Smooth muscle cell (in vitro differentiated cells): ENCODE measurements around the gene PLEKHS1. TPM values are rescaled to one million over a fixed set of nuclear protein-coding genes. Genes with fewer than 3 reads are reported as not detected.

Source experiments
- DNase-seq: peaks from one replicate; lab custom pipeline; 2025; ENCODE audit not compliant: unreplicated experiment; lab: John Stamatoyannopoulos, UW
- H2AFZ ChIP-seq: fragments of 200-600 bp; sonication (generic); 2 replicates; pipeline ENCODE4 v1.6.0; 2016; ENCODE audit warnings: antibody characterized with exemption, low read depth, mild to moderate bottlenecking
- H3F3A ChIP-seq: fragments of 200-600 bp; sonication (generic); 2 replicates; pipeline ENCODE4 v1.6.0; 2017; ENCODE audit warnings: antibody characterized with exemption, low read depth
- H3K27ac ChIP-seq: fragments of 200-600 bp; sonication (generic); 2 replicates; pipeline ENCODE4 v1.5.1; 2016; ENCODE audit warnings: low read depth, mild to moderate bottlenecking
- H3K27me3 ChIP-seq: fragments of 200-600 bp; sonication (generic); 2 replicates; pipeline ENCODE4 v1.6.1; 2016; ENCODE audit warnings: low read depth, mild to moderate bottlenecking
- H3K36me3 ChIP-seq: fragments of 200-600 bp; sonication (generic); 2 replicates; pipeline ENCODE4 v1.5.1; 2016; ENCODE audit warnings: low read depth
- H3K4me1 ChIP-seq: fragments of 200-600 bp; sonication (generic); 2 replicates; pipeline ENCODE4 v1.5.1; 2016; ENCODE audit warnings: low read depth
- H3K4me2 ChIP-seq: fragments of 200-600 bp; sonication (generic); 2 replicates; pipeline ENCODE4 v1.6.0; 2016; ENCODE audit warnings: mild to moderate bottlenecking
- H3K4me3 ChIP-seq: fragments of 200-600 bp; sonication (generic); 2 replicates; pipeline ENCODE4 v1.5.1; 2016; ENCODE audit warnings: mild to moderate bottlenecking
- H3K79me2 ChIP-seq: fragments of 200-600 bp; sonication (generic); 2 replicates; pipeline ENCODE4 v1.6.0; 2016; ENCODE audit warnings: low read depth, mild to moderate bottlenecking
- H3K9ac ChIP-seq: fragments of 200-600 bp; sonication (generic); 2 replicates; pipeline ENCODE4 v1.6.0; 2016; ENCODE audit warnings: low read depth
- H3K9me3 ChIP-seq: fragments of 200-600 bp; sonication (generic); replicated peaks from 2 replicates; pipeline ENCODE4 v1.5.1; 2016; ENCODE audit warnings: low read depth
- H4K20me1 ChIP-seq: fragments of 200-600 bp; sonication (generic); 2 replicates; pipeline ENCODE4 v1.6.0; 2016; ENCODE audit warnings: low read depth
- WGBS: methylation state at CpG from one replicate; pipeline ENCODE4 v1.1.7; 2016; ENCODE audit warnings: low lambda C conversion rate; 5-methylcytosine and 5-hydroxymethylcytosine counted together
- polyA plus RNA-seq: library from polyadenylated mRNA; unstranded; fragments of >200 nt; fragmentation: Nextera tagmentation; extraction: Ambion mirVana; gene quantifications from 2 replicates; pipeline ENCODE4 v1.2.1, GENCODE V29; 2016
- total RNA-seq: library from RNA; depleted of rRNA; stranded (reverse); fragments of >200 nt; gene quantifications from 2 replicates; pipeline ENCODE4 v1.2.3, GENCODE V29; 2014
- TF ChIP-seq, protein P1 (sequence below): fragments of 200-600 bp; sonication (generic); IDR thresholded peaks from 2 replicates; pipeline ENCODE4 v1.5.1; 2017; ENCODE audit warnings: borderline replicate concordance, mild to moderate bottlenecking, antibody characterized with exemption; ENCODE audit not compliant: insufficient read depth, poor library complexity, severe bottlenecking

PLEKHS1 gene
- total and polyA plus RNA-seq, 2 experiments from 2014 or later: not detected

DNA sequence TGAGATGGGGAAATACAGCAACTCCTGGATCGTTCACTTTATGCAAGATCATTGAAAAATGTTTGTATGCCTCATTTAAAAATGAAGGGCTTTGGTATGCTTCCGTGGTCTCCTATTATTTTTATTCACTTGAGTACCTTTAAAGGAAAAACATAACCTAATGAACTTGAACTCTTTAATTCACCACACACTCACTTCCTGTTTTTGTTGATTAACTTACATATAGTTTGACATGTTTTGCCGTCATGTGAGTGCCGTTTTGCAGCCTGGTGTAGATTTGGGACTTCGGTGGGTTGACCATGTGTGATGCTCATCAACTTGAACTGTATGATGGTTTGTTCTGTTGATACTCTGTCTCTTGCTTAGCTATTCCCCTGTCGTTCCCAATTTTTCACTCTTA, 42.8 kb upstream of the PLEKHS1 start:
- no peak overlapping the region for H3K4me2 ChIP-seq
- H4K20me1 ChIP-seq: peaks cover 68% of the 10 kb centered on the region
- H3K4me3 ChIP-seq: no peak overlapping the region
- TF ChIP-seq, protein P1, sequence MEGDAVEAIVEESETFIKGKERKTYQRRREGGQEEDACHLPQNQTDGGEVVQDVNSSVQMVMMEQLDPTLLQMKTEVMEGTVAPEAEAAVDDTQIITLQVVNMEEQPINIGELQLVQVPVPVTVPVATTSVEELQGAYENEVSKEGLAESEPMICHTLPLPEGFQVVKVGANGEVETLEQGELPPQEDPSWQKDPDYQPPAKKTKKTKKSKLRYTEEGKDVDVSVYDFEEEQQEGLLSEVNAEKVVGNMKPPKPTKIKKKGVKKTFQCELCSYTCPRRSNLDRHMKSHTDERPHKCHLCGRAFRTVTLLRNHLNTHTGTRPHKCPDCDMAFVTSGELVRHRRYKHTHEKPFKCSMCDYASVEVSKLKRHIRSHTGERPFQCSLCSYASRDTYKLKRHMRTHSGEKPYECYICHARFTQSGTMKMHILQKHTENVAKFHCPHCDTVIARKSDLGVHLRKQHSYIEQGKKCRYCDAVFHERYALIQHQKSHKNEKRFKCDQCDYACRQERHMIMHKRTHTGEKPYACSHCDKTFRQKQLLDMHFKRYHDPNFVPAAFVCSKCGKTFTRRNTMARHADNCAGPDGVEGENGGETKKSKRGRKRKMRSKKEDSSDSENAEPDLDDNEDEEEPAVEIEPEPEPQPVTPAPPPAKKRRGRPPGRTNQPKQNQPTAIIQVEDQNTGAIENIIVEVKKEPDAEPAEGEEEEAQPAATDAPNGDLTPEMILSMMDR: no peak
- no peaks in the 10 kb centered on the region for H3K79me2 ChIP-seq
- H3K4me1 ChIP-seq: peaks cover 28% of the 10 kb centered on the region
- no peaks in the 10 kb centered on the region for H3K36me3 ChIP-seq
- DNase-seq: no peak
- no peaks in the 10 kb centered on the region for H3K9me3 ChIP-seq
- no peaks in the 10 kb centered on the region for H3K27me3 ChIP-seq
- peak overlapping the region; percentile 26 for H3K27ac ChIP-seq
- H3F3A ChIP-seq: peaks cover 19% of the 10 kb centered on the region
- WGBS: 95% methylated on average over 6 of the region's 6 CpGs
- no peak overlapping the region for H3K9ac ChIP-seq
- no peak overlapping the region for H2AFZ ChIP-seq

DNA sequence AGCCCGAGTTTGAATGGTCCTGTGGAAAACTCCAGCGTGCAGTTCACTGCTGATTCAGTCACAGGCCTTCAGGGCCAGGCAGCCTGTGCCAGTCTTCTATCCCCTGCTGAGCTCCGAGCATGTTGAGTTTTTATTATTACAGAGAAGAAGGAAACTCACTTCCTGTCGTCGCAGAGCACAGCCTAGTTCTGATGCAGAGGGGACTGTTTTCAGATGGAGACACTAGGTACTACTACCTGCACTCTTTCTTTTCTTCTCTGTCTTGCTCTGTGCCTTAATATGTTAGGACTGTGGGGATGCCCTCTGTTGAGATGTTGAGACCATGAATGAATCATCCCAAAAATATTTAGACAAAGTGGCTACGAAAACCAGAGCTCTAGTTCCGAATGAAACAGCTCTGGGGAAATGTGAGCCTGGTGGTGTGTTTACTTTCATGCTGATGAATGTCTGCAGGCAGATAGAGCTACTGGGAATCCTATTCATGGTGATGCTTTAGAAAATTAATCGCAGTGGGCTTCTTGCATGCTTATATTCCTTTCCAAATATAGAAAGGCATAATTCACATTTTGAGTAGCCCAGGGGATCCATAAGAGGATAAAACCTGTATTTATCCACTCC, 42.2 kb upstream of the PLEKHS1 start:
- H3K27ac ChIP-seq: peak overlapping the region; percentile 26
- TF ChIP-seq, protein P1: no peak

DNA sequence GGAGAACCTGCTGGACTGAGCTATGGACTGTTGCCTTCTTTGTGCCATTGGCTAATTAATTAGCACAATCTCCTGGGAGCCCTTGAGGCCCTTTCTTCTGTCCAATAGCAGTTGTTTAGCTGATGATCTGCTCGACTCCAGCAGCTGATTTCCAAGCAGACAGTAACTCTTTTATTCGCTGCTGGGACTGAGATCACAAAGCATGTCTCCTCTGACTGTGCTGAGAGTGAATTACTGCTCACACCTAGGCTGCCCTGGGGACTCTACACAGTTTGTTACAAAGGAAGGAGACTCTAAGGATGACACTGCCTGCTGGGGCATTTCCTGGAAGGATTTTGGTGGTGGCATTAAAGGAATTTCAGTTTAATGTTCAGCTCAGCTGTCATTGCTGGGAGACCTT, 40.3 kb upstream of the PLEKHS1 start:
- no peak for DNase-seq
- H4K20me1 ChIP-seq: peaks cover 78% of the 10 kb centered on the region
- H3K9ac ChIP-seq: no peak overlapping the region
- peaks cover 28% of the 10 kb centered on the region for H3K4me1 ChIP-seq
- TF ChIP-seq, protein P1: no peak
- WGBS: 46% methylated on average over 2 of the region's 2 CpGs
- no peaks in the 10 kb centered on the region for H3K36me3 ChIP-seq
- H2AFZ ChIP-seq: no peak overlapping the region
- peaks cover 19% of the 10 kb centered on the region for H3F3A ChIP-seq
- H3K27ac ChIP-seq: no peak overlapping the region
- no peaks in the 10 kb centered on the region for H3K27me3 ChIP-seq
- H3K4me2 ChIP-seq: no peak overlapping the region
- no peaks in the 10 kb centered on the region for H3K79me2 ChIP-seq
- no peak overlapping the region for H3K4me3 ChIP-seq
- no peaks in the 10 kb centered on the region for H3K9me3 ChIP-seq

More for the DNA sequence above, 42.2 kb upstream of the PLEKHS1 start:
- Histone ChIP-seq H3K4me1 (peaks cover 28% of the 10 kb centered on the region), H3K4me3 (no peak overlapping the region), H2AFZ (no peak overlapping the region), H3K4me2 (peak overlapping the region; percentile 6), H3K36me3 (no peaks in the 10 kb centered on the region), H4K20me1 (peaks cover 75% of the 10 kb centered on the region), H3F3A (peaks cover 19% of the 10 kb centered on the region), H3K79me2 (no peaks in the 10 kb centered on the region), H3K9me3 (no peaks in the 10 kb centered on the region), H3K9ac (no peak overlapping the region), H3K27me3 (no peaks in the 10 kb centered on the region)
- 9% methylated on average over 8 of the region's 8 CpGs for WGBS
- DNase-seq: no peak

DNA sequence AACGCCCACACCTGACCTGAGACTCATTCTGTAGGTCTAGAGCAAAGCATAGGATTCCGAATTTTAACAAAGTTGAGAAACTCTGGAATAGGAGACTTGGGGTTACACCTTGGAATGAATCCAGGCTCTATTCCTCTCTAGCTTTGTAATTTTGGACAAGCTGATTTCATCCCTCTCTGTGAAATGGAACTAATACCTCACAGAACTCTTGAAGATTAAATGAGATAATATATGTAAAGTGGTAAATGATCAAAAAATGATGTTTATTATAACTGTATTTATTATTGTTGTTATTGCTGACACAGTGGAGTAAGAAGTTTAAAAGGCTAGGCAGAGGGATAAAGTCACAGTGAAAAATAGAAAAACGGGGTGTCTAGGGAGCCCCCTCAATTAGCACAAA, 39.5 kb upstream of the PLEKHS1 start:
- 98% methylated on average over 3 of the region's 3 CpGs for WGBS

More for the DNA sequence above, 39.5 kb upstream of the PLEKHS1 start:
- no peak overlapping the region for H2AFZ ChIP-seq
- peaks cover 19% of the 10 kb centered on the region for H3F3A ChIP-seq
- DNase-seq: no peak
- H3K4me2 ChIP-seq: no peak overlapping the region
- no peak overlapping the region for H3K27ac ChIP-seq
- no peak overlapping the region for H3K4me3 ChIP-seq
- H3K9me3 ChIP-seq: no peaks in the 10 kb centered on the region
- peaks cover 77% of the 10 kb centered on the region for H4K20me1 ChIP-seq
- TF ChIP-seq, protein P1: no peak
- peaks cover 28% of the 10 kb centered on the region for H3K4me1 ChIP-seq
- no peaks in the 10 kb centered on the region for H3K27me3 ChIP-seq
- H3K9ac ChIP-seq: no peak overlapping the region
- no peaks in the 10 kb centered on the region for H3K36me3 ChIP-seq
- H3K79me2 ChIP-seq: no peaks in the 10 kb centered on the region
